Measurements from ENCODE around the gene IQSEC1. TPM values are rescaled to one million over a fixed set of nuclear protein-coding genes. Genes with fewer than 3 reads are reported as not detected.
A peak's percentile ranks its signal among the peaks of the same experiment; 100 is the strongest.

Gene IQSEC1
- total RNA-seq, 4 donors from 2014 or later = 13.7 to 59.4 (median 35.5) TPM

GRCh38 chr3:13110678-13111116 lies 37.5 kb upstream of the IQSEC1 start:
- H3K9me3 ChIP-seq = no peaks in the 10 kb centered on the region
- H3K36me3 ChIP-seq = no peaks in the 10 kb centered on the region
- H3K4me1 ChIP-seq = peaks cover 0 to 21% (median 5%) of the 10 kb centered on the region in 4 donors
- TF ChIP-seq POLR2A (IDR thresholded peaks at IDR 0.05) = no peak
- H3K27ac ChIP-seq = peak overlapping the region in 3 of 4 donors; percentile 39 to 82 (median 78)
- no peaks in the 10 kb centered on the region for H3K27me3 ChIP-seq
- DNase-seq = peak; percentile 46 to 89 (median 87)
- no peak overlapping the region for H3K4me3 ChIP-seq

- peak overlapping the region in 1 of 4 donors; percentile 82 for H3K27ac ChIP-seq
- no peaks in the 10 kb centered on the region for H3K27me3 ChIP-seq
- peak in 1 of 3 donors; percentile 15 for DNase-seq
- H3K36me3 ChIP-seq = no peaks in the 10 kb centered on the region
- H3K4me1 ChIP-seq = peaks cover 0 to 21% (median 5%) of the 10 kb centered on the region in 4 donors
- H3K4me3 ChIP-seq = no peak overlapping the region
- H3K9me3 ChIP-seq = no peaks in the 10 kb centered on the region
- TF ChIP-seq CTCF (IDR thresholded peaks at IDR 0.05) = no peak
- no peak for TF ChIP-seq POLR2A (IDR thresholded peaks at IDR 0.05)
These were observed 36.3 kb upstream of the IQSEC1 start for GRCh38 chr3:13109516-13109915.

GRCh38 chr3:13108861-13109260 lies 35.6 kb upstream of the IQSEC1 start:
- no peak for TF ChIP-seq POLR2A (IDR thresholded peaks at IDR 0.05)
- no peak for TF ChIP-seq CTCF (IDR thresholded peaks at IDR 0.05)
- Histone ChIP-seq H3K36me3 (no peaks in the 10 kb centered on the region), H3K27ac (no peak overlapping the region), H3K9me3 (no peaks in the 10 kb centered on the region), H3K4me3 (no peak overlapping the region), H3K4me1 (peaks cover 0 to 18% (median 5%) of the 10 kb centered on the region in 4 donors), H3K27me3 (no peaks in the 10 kb centered on the region)
- peak in 2 of 3 donors; percentile 36 to 43 for DNase-seq

- H3K9me3 ChIP-seq = no peaks in the 10 kb centered on the region
- H3K4me1 ChIP-seq = peaks cover 0 to 11% (median 5%) of the 10 kb centered on the region in 4 donors
- TF ChIP-seq CTCF (IDR thresholded peaks at IDR 0.05) = no peak
- peak in 2 of 3 donors; percentile 35 to 37 for DNase-seq
- H3K36me3 ChIP-seq = no peaks in the 10 kb centered on the region
- no peak overlapping the region for H3K27ac ChIP-seq
- no peak overlapping the region for H3K4me3 ChIP-seq
- H3K27me3 ChIP-seq = no peaks in the 10 kb centered on the region
These were observed 34.4 kb upstream of the IQSEC1 start for GRCh38 chr3:13107661-13108060.

- Histone ChIP-seq H3K9me3 (no peaks in the 10 kb centered on the region), H3K4me3 (no peak overlapping the region), H3K27ac (no peak overlapping the region), H3K4me1 (peaks cover 0 to 8% (median 2%) of the 10 kb centered on the region in 4 donors), H3K27me3 (no peaks in the 10 kb centered on the region), H3K36me3 (no peaks in the 10 kb centered on the region)
- peak in 1 of 3 donors; percentile 5 for DNase-seq
- no peak for TF ChIP-seq CTCF (IDR thresholded peaks at IDR 0.05)
- no peak for TF ChIP-seq POLR2A (IDR thresholded peaks at IDR 0.05)
These were observed 33.2 kb upstream of the IQSEC1 start for GRCh38 chr3:13106308-13107001.

- TF ChIP-seq CTCF (IDR thresholded peaks at IDR 0.05) (no peak), POLR2A (IDR thresholded peaks at IDR 0.05) (no peak)
- H3K4me3 ChIP-seq = no peak overlapping the region
- H3K27ac ChIP-seq = no peak overlapping the region
- H3K27me3 ChIP-seq = no peaks in the 10 kb centered on the region
- peaks cover 0 to 2% (median 0%) of the 10 kb centered on the region in 4 donors for H3K4me1 ChIP-seq
- no peaks in the 10 kb centered on the region for H3K9me3 ChIP-seq
- H3K36me3 ChIP-seq = no peaks in the 10 kb centered on the region
- DNase-seq = peak in 1 of 3 donors; percentile 13
These were observed 32.6 kb upstream of the IQSEC1 start for GRCh38 chr3:13105896-13106250.

All from Peyer's patch (tissue), 4 donors.